ENCODE measurements around the gene SYNE4. TPM values are rescaled to one million over a fixed set of nuclear protein-coding genes. Genes with fewer than 3 reads are reported as not detected.

The SYNE4 gene
- total and polyA plus RNA-seq, 2 of the 13 experiments (the other 11 are each of a cell fraction or from before 2014, with no cell fraction given), result 13.7 to 23.0 TPM

DNA sequence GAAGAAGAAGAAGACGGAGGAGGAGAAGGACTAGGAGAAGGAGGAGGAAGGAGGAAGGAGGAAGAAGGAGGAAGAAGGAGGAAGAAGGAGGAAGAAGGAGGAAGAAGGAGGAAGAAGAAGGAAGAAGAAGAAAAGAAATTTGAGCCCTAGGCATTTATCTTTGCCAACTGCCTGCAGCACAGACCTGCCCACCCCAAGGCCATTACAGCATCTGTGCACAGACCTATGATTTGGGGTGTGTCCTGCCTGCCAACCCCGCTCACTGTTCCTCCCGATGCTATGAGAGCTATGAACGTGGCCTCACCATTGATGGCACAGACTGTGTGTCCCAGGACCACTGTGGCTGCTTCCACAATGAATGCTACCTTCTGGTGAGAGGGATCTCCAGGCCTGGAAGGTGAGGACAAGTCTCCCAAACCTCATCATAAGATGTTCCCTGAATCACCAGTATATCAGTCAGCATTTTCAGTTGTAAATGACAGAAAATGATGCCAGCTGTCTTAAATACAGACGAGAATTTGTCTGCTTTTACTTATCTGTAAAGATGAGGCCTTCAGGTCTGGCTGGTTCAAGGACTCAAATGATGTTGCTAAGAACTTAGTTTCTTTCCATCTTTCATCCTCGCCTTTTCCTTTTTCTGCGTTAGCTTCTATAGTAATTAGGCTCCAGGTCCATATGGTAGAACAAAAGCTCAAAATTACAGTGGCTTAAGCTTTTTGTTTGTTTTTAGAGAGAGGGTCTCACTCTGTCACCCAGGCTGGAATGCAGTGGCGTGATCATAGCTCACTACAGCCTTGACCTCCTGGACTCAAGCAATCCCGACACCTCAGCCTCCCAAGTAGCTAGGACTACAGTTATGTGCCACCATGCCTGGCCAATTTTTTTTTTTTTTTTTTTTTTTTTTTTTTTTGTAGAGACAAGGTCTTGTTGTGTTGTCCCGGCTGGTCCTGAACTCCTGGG lies 17.6 kb downstream of the SYNE4 start (continued):
- TF ChIP-seq ZNF841 (CRISPR knock-in tag; IDR thresholded peaks at IDR 0.05; ENCODE audit: borderline replicate concordance), result no peak
- no peak for TF ChIP-seq ZNF17 (CRISPR knock-in tag; IDR thresholded peaks at IDR 0.05)
- no peak for TF ChIP-seq PITX1 (CRISPR knock-in tag; IDR thresholded peaks at IDR 0.05)
- no peak for TF ChIP-seq ZNF747 (CRISPR knock-in tag; IDR thresholded peaks at IDR 0.05; ENCODE audit: borderline replicate concordance)
- TF ChIP-seq, protein P1, sequence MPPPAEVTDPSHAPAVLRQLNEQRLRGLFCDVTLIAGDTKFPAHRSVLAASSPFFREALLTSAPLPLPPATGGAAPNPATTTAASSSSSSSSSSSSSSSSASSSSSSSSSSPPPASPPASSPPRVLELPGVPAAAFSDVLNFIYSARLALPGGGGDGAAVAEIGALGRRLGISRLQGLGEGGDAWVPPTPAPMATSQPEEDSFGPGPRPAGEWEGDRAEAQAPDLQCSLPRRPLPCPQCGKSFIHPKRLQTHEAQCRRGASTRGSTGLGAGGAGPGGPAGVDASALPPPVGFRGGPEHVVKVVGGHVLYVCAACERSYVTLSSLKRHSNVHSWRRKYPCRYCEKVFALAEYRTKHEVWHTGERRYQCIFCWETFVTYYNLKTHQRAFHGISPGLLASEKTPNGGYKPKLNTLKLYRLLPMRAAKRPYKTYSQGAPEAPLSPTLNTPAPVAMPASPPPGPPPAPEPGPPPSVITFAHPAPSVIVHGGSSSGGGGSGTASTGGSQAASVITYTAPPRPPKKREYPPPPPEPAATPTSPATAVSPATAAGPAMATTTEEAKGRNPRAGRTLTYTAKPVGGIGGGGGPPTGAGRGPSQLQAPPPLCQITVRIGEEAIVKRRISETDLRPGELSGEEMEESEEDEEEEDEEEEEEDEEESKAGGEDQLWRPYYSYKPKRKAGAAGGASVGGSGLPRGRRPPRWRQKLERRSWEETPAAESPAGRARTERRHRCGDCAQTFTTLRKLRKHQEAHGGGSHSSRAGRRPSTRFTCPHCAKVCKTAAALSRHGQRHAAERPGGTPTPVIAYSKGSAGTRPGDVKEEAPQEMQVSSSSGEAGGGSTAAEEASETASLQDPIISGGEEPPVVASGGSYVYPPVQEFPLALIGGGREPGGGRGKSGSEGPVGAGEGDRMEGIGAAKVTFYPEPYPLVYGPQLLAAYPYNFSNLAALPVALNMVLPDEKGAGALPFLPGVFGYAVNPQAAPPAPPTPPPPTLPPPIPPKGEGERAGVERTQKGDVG (CRISPR knock-in tag; IDR thresholded peaks at IDR 0.05; ENCODE audit: borderline replicate concordance), result no peak
- TF ChIP-seq, protein P2, sequence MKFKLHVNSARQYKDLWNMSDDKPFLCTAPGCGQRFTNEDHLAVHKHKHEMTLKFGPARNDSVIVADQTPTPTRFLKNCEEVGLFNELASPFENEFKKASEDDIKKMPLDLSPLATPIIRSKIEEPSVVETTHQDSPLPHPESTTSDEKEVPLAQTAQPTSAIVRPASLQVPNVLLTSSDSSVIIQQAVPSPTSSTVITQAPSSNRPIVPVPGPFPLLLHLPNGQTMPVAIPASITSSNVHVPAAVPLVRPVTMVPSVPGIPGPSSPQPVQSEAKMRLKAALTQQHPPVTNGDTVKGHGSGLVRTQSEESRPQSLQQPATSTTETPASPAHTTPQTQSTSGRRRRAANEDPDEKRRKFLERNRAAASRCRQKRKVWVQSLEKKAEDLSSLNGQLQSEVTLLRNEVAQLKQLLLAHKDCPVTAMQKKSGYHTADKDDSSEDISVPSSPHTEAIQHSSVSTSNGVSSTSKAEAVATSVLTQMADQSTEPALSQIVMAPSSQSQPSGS (CRISPR knock-in tag; IDR thresholded peaks at IDR 0.05), result no peak
- TF ChIP-seq ZNF552 (CRISPR knock-in tag; IDR thresholded peaks at IDR 0.05; ENCODE audit: borderline replicate concordance), result no peak
- no peak for TF ChIP-seq NFIC (IDR thresholded peaks at IDR 0.05; ENCODE audit: low read length)
- TF ChIP-seq BHLHE40 (IDR thresholded peaks at IDR 0.05; ENCODE audit: low read length), result 0 out of 2 replicates have a peak, but pooled peaks have one; percentile 6
- TF ChIP-seq NR2C2 (CRISPR knock-in tag; IDR thresholded peaks at IDR 0.05; ENCODE audit: borderline replicate concordance), result no peak
- peak; percentile 46; the same call in 1 of the 2 replicates for TF ChIP-seq RARA (CRISPR knock-in tag; IDR thresholded peaks at IDR 0.05)
- TF ChIP-seq, protein P3, sequence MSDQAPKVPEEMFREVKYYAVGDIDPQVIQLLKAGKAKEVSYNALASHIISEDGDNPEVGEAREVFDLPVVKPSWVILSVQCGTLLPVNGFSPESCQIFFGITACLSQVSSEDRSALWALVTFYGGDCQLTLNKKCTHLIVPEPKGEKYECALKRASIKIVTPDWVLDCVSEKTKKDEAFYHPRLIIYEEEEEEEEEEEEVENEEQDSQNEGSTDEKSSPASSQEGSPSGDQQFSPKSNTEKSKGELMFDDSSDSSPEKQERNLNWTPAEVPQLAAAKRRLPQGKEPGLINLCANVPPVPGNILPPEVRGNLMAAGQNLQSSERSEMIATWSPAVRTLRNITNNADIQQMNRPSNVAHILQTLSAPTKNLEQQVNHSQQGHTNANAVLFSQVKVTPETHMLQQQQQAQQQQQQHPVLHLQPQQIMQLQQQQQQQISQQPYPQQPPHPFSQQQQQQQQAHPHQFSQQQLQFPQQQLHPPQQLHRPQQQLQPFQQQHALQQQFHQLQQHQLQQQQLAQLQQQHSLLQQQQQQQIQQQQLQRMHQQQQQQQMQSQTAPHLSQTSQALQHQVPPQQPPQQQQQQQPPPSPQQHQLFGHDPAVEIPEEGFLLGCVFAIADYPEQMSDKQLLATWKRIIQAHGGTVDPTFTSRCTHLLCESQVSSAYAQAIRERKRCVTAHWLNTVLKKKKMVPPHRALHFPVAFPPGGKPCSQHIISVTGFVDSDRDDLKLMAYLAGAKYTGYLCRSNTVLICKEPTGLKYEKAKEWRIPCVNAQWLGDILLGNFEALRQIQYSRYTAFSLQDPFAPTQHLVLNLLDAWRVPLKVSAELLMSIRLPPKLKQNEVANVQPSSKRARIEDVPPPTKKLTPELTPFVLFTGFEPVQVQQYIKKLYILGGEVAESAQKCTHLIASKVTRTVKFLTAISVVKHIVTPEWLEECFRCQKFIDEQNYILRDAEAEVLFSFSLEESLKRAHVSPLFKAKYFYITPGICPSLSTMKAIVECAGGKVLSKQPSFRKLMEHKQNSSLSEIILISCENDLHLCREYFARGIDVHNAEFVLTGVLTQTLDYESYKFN (CRISPR knock-in tag; conservative IDR thresholded peaks at IDR 0.05), result peak; percentile 46
- TF ChIP-seq NR2F6 (IDR thresholded peaks at IDR 0.05), result 0 out of 2 replicates have a peak, but pooled peaks have one; percentile 24
- no peak for TF ChIP-seq NR2F6 (CRISPR knock-in tag; IDR thresholded peaks at IDR 0.05)
- TF ChIP-seq SOX13 (IDR thresholded peaks at IDR 0.05), result no peak
- peak in 1 of 2 experiments; percentile 56; a peak in 2 of 4 replicates for TF ChIP-seq SOX13 (CRISPR knock-in tag; conservative IDR thresholded peaks at IDR 0.05 in 1 of 2, IDR thresholded peaks at IDR 0.05 in 1 of 2)
- no peak for TF ChIP-seq ESRRA (CRISPR knock-in tag; IDR thresholded peaks at IDR 0.05; ENCODE audit: low read depth)

All from HepG2 (cell line).